OCI-M2 (cell line): ENCODE measurements around the gene TBCD.

ENCODE experiments used
- DNase-seq: peaks from one replicate; lab custom pipeline; 2025; ENCODE audit not compliant: unreplicated experiment; lab: John Stamatoyannopoulos, UW

TBCD gene

DNA sequence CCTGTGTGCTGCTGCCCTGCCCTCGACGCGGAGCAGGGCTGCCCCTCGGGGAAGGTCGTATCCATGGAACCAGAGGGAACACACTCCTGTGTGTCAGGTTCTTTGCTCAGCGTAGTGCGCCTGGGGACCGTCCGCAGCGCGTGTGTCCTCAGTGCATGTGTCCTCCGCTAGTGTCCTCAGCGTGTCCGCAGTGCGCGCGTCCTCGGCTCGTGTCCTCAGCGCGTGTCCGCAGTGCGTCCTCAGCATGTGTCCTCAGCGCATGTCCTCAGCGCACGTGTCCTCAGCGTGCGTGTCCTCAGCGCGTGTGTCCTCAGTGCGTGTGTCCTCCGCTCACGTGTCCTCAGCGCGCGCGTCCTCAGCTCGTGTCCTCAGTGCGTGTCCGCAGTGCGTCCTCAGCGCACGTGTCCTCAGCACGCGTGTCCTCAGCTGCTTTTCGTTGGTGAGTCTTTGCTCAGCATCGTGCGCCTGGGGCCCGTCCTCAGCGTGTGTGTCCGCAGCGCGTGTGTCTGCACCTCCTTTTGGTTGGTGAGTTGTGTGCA, 147.2 kb downstream of the TBCD start:
- no peak for DNase-seq

DNA sequence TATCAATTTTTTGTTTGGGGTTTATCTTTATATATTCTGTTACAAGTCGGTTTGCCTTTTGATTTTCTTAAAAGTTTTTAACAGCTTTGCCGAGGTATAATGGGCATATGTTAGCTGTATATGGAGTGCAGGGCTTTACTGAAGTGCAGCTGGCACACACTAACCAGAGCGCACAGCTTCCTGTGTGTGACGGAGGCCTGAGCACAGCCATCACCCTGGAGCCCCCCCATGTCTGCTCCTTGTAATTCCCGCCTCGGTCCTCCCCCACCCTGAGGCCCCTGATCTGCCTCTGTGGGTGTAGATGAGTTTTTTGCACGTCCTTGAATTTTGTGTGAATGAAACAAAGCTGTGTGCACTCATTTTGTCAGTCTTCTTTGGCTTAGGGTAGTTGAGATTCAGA, 148.1 kb downstream of the TBCD start:
- no peak for DNase-seq

DNA sequence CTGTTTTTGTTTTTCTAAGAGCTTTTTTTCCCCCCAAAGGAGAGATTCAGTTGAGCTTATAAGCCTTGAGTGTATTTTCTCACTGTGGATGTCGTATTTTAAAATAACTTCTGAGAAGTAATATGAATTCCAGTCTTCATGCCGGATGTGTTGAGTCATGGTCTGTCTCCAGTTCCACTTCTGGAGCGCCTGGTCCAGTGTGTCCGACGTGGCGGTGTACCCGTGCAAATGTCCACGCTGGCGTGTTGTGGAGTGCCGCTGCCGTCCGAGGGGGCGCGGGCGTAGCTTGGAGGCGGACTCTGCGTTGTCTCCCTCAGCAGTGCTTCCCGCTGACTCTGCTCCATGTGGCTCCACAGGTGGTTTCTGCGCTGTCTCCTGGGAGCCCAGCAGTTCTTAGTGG, 148.9 kb downstream of the TBCD start:
- DNase-seq: no peak

DNA sequence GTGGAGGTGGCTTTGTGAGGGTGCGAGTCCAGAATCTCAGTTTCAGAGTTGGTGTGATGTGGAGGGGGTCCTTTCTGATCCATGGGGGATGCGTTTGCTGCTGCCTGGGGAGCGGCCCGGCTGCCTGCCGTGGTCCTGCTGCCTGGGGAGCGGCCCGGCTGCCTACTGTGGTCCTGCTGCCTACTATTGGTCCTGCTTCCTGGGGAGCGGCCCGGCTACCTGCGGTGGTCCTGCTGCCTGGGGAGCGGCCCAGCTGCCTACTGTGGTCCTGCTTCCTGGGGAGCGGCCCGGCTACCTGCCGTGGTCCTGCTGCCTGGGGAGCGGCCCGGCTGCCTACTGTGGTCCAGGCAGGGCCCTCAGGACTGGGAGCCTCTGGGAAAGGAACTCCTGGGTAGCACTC, 149.5 kb downstream of the TBCD start:
- no peak for DNase-seq

DNA sequence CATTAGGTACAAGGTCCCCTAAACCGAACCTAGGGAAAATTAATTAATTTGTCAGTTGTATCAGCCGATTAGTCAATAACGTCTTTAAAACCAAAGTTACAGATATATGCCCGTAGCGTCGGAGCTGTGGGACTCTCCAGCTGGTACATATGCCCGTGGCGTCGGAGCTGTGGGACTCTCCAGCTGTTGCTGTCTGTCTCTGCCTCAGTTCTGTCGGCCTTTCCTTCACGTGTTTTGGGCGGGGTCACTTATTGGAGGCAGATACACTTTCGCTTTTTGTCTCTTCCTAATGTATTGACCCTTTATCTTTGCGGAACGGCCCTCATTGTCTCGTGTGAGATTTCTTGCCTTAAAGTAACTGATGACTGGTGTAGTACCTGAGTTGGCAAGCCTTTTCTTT, 150.0 kb downstream of the TBCD start:
- DNase-seq: no peak

DNA sequence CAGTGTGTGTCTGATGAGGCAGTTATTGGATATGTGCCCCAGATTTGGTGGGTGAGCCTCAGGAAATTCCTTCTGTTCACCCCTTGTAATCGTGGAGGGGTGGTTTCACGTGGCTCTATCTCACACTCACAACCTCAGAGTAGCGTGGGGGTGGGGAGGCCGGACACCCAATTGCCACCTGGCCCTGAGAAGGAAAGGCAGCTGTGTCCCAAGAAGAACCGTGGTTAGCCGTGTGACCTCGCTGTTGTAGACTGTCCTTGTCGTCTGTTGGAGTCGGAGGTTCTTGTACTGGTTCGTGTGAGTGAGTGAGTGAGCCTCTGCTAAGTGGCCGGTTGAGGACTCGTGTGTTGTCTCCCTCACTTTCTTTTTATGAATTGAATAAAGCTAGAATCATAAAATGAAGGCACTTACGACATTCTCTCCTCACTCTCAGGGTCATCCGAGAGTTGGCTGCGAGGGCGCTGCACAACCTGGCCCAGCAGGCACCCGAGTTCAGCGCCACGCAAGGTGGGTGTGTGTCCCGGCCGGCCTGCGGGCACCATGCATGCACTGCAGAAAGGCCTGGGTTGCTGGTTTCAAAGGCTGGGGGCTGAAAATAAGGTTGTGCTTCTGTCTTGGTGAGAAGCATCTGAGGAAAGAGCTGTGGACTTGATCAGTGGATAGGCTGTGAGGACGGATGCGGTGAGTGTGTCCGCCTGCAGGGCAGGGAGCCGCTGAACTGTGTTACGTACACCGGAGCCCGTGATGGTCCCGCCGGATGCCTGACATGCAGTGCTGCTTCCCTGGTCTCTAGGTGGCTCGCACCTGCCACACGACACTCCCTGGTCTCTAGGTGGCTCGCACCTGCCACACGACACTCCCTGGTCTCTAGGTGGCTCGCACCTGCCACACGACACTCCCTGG, 151.4 kb downstream of the TBCD start:
- no peak for DNase-seq

DNA sequence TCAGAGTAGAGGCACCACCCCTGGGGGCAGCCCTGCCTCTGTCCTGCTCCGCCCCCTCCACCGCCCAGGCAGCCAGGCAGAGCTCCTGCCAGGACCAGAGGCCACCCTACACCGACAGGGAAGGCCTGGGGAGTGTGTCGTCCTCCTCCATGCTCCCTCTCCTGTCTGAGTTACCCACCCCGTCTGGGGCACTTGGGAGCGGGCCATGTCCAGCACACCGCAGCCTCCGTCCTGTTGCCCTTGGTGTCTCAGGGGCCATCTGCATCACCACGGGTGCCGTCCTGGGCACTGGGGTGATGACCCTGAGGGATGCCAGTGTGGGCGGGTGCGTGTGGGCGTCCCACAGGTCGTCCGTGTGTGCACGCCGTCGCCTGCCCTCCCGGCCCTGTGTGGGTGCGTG, 153.3 kb downstream of the TBCD start:
- DNase-seq: no peak

DNA sequence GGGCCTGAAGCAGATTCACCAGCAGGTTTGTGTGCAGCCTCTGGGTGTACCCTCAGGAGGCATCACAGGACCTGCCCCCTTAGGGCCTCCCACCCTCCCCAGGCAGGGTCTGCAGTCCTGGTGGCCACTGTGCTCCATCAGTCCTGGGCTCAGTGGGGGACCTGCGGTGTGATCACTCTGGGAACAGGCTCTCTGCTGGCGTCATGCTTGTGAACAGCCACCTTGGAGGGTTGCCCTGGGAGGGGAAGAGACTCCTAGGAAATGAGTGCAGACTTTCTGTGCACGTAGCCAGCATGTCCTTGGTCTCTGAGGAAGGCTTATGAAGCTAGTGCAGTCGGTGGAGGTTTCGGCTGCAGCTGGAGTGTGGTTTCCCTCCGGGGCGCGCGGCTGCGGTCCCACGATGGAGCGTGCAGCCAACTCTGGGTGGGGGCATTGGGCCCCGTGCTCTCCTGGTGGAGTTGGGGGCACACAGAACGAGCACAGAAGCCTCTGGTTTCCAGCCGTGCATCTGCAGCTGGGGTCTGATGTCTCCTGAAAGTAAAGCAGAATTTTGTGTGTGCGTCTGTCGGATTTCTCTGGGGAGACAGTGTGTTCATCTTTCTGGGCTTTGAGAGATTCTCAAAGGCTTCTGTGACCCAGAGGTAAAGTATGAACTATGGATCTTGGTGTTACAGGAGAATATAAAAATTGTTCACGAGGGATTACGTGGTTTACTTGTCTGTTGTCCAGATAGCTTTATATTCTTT, 156.1 kb downstream of the TBCD start:
- no peak for DNase-seq

DNA sequence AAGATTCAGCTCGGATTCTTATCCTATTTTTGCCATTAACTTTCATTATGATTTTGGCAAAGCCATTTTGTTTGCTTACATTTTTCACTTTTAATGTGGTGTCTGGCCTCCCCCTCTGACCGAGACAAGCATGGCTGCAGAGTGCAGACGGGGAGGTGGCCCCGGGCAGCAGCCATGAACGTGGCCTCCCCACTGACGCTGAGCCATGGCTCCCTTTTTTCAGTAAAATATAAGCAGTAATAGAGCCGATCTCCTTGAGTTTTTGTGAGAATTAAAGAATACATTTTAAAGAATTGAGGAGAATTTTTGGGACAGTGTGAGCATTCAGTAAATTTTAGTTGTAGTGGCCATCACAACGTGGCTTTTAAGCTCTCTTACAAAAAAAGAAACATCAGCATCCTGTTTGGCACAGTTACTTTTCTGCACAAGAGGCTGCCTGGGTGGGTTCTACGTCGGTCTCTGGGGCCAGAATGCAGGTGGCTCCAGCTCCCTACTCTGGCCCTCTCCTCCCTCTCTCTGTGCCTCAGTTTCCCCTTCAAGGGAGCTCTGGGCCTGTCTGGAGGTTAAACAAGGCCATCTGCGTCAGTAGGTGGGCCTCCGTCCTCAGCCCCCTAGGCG, 156.8 kb downstream of the TBCD start:
- no peak for DNase-seq

DNA sequence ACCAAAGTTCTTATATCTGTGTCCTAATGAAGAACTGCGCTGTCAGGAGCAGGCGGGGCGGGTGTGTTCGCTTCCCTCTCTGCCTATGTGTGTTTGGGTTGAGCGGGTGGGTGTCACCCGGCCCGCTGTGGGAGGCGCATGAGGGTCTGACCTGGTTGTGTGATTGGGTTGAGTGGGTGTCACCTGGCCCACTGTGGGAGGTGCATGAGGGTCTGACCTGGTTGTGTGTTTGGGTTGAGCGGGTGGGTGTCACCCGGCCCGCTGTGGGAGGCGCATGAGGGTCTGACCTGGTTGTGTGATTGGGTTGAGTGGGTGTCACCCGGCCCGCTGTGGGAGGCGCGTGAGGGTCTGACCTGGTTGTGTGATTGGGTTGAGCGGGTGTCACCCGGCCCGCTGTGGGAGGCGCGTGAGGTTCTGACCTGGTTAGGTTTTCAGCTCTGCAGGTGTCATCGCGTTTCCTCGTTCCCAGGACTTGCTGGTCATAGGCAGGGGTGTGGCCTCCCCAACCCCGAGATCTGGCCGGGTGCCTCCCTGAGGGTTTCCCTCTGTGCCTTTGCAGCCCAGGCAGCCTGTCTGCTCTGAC, 157.5 kb downstream of the TBCD start:
- no peak for DNase-seq

DNA sequence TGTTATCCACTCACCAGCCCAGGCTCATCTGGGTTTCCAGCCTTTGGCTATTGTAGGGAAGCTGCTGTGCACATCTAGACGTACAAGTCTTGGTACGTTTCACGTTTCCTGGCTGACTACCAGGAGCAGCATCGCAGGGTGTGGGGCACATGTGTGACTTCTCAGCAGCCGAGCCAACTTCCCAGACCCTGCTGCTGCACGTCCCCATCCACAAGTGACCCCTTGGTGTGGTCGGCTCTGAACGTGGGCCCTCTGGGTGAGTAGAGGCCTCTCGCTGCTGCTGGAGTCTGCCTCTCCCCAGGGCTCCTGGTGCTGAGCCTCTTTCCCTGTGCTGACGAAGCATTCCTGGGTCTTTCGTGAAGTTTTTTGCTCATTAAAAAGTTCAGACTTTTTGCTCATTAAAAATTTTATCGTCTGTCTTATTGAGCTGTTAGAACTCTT, 158.2 kb downstream of the TBCD start:
- DNase-seq: no peak

DNA sequence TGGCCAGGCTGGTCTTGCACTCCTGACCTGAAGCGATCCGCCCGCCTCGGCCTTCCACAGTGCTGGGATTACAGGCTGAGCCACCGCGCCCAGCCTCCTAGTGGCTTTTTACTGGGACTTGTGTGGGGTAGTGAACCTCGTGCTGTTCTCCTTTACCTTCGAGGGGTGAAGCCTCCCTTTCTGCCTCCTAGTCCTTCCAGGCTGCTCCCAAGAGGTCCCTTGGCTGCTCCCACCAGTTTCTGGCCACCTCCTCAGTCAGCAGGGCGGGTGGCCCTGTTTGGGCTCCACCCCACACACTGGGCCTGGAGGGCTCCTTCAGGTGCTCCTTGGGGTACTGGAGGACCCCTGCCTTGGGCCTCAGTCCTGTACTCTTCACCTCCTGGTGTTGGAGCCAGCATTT, 158.9 kb downstream of the TBCD start:
- DNase-seq: no peak

DNA sequence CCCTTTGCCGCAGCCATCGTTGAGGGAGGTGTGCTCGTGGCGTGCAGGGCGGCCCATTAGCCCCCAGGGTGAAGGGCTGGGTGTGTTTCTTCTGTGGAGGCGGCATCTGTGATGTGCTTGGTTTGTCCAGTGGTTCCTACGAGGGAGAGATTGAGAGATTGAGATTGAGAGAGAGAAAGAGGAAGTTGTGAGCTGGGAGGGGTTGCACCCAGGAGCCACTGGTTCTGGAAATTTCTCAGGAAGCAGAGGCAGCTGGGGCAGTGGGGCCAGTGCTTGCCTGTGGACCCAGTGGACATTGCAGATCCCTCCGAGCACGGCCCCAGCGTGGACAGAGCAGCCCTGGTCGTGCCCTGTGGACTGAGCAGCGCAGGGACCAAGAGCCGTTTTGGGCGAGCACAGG, 160.0 kb downstream of the TBCD start:
- no peak for DNase-seq

DNA sequence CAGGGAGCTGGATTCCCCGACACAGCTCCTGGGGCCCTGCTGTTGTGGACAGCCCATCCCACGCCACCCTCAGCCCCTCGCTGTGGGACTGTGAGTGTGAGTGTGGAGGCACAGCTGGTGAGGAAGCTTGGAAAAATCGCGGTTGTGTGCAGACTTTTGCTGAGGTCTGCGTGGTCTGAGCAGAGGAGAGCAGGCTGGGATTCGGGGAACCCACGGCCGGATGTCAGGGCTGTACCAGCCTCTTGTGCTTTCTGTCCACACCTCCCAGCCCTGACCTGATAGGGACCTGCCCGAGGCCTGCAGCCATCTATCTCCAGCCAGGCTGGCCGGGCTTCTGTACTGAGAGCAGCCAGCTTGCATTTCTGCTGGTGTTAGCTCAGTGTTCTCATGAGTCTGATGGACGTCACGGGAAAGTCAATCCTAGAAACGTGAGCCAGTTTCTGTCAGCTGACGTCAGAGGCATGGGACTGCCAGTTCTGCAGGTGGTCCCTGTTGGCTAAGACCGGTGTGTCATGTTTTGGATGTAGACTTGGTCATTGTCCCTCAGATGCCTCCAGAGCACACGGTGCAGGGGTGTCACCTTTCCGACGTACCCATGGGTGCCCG, 160.7 kb downstream of the TBCD start:
- DNase-seq: no peak

DNA sequence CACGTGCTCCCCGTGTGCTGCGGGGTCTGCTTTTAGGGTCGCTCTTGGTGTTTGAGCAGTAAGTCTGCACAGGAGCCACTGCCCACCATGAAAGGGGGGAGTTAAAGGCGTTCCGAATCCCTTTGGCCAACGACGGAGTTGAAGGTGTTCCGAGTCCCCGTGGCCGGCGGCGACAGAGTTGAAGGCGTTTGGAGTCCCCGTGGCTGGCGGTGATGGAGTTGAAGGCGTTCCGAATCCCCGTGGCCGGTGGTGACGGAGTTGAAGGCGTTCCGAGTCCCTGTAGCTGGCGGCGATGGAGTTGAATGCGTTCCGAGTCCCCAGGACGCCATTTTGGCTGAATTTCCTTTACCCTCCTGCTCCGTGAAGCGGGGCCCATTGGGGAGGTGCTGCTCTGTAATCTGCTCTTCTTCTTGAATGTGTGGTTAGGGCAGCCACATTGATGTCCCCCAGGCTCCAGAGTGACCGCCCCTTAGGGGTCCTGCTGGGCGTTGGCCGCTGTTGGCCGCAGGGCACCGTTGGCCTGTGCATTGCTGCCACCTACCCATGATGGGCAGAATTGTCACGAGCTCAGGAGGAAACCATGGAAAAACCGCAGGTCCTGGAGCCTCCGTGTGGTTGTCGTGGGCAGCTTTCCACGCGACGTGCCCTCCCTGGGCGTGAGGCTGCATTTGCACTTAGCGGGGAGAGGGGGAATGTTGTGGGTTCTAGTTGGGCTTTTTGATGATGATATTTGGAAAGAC, 161.6 kb downstream of the TBCD start:
- no peak for DNase-seq

DNA sequence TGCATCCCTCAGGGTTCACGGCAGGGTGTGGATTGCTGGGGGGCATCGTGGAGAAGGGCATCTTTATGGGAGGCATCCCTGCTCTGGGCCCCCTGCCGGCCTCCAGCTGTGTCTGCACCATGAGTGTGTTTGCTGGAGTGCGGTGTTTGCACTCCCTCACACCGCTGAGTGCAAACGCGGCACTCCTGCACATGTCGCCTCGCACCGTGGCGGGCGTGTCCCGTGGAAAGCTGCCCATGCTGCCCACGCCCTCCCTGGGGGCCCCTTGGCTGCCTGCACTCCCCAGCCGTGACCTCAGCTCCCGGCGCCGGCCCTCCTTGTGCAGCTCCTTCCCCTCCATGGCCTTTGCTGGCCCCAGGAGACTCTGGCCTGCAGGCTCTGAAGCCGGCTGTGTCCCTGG, 162.5 kb downstream of the TBCD start:
- no peak for DNase-seq

DNA sequence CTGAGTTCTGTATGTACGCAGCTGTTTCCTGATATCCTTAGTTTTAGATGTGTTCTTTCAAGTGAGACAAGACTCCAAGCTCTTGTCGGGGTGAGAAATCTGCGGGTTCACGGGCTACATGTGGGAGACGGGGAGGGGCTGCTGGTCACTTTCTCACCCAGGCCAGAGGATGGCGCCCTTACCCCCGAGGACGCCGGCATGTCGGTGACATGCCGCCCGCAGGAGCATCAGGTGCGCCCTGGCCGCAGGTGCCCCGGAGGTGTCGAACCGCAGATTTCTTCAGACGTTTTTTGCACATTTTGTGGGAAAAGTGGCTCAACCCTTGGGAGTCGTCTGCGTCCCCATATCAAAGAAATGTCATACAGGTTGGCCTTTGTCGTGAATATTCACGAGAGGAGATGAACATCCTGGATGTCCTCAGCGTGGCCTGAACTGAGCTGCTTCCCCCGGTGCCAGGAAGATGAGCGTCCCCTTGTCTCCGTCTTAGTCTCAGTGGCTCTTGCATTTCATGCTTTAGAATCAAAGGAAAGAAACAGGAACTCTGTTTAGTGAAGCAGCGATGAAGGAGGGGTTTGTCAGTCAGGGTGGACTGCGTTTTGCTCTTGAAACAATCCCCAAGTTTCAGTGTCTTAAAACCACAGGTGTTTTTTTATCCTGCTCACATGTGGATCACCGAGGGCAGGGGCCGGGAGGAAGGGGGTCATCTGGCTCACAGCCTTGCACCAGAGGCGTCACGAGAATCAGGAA, 163.3 kb downstream of the TBCD start:
- no peak for DNase-seq

DNA sequence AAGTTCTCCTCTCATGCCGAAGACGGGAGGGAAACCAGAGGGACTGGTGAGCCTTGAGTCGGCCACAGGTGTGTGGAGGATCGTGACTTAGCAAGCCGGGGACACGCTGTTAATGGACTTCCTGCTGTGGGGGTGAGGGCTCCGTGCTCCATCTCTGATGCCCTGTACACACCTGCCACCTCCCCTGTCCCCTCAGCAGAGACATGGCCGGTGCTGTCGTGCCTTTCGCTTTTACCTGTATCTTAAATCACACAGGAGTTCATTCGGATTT, 163.8 kb downstream of the TBCD start:
- DNase-seq: no peak

DNA sequence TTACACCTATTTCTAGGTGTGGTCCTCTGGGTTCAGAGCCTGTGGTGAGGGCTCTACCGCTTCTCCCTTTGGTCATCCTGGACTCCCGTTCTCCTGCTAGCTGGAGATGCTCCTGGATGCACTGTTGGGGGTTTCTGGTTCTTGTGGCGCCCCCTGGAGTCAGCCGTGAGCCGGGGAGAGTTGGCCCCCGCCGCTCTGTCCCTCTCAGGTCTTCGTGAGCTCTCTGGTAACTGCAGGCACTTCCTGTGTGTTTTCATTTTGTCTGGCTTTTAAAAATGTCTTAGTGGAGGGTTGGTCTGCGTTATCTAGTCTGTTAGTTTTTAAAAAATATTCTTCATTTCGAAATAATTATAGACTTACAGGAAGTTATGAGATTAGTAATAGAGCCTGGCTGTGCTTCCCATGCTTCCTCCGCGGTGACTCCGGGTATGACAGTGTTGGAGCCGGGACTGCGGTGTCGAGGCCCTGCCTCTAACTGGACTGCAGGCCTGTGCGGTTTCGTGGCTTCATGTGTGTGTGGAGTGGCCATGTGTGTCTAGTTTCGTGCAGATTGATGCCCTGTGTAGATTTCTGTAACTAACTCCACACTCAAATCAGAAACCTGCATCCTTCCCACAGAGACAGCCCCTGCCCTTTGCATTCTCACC, 166.0 kb downstream of the TBCD start:
- DNase-seq: no peak
